HepG2 (cell line): Measurements from ENCODE around the gene SLFNL1. TPM values are rescaled to one million over a fixed set of nuclear protein-coding genes. Genes with fewer than 3 reads are reported as not detected.

Source experiments
- ATF5 ChIP-seq: sonication (generic); formaldehyde crosslinking; IDR thresholded peaks from 2 replicates; pipeline ENCODE4 v1.4.0; 2020; ENCODE audit warnings: mild to moderate bottlenecking, low read depth, missing genetic modification reagents
- CBX1 ChIP-seq: IDR thresholded peaks from one replicate; pipeline ENCODE4 v1.6.1; 2016; ENCODE audit warnings: antibody characterized with exemption, low read depth
- CHD2 ChIP-seq: IDR thresholded peaks from 2 replicates; pipeline ENCODE4 v1.6.1; 2011; ENCODE audit warnings: low read depth, low read length, improper control_type of control experiment
- DBP ChIP-seq: sonication (generic); formaldehyde crosslinking; IDR thresholded peaks from 2 replicates; pipeline ENCODE4 v1.4.0; 2020; ENCODE audit warnings: missing genetic modification reagents; ENCODE audit errors: not compliant biosample characterization
- ETV6 ChIP-seq: sonication (generic); formaldehyde crosslinking; conservative IDR thresholded peaks from 2 replicates; pipeline ENCODE4 v1.4.0; 2020; ENCODE audit warnings: missing genetic modification reagents
- FOSL1 ChIP-seq: sonication (generic); formaldehyde crosslinking; IDR thresholded peaks from 2 replicates; pipeline ENCODE4 v1.9.0; 2021; ENCODE audit warnings: missing genetic modification reagents, borderline replicate concordance
- HES4 ChIP-seq: sonication (generic); formaldehyde crosslinking; IDR thresholded peaks from 2 replicates; pipeline ENCODE4 v1.9.0; 2021; ENCODE audit warnings: mild to moderate bottlenecking, missing genetic modification reagents, borderline replicate concordance
- KDM1A ChIP-seq: IDR thresholded peaks from 2 replicates; pipeline ENCODE4 v1.6.1; 2016; ENCODE audit warnings: missing compliant biosample characterization
- MAFK ChIP-seq, 2 experiments: IDR thresholded peaks in 1 of 2; conservative IDR thresholded peaks in 1 of 2; 2 replicates each; pipeline ENCODE4 v1.6.1; 2011; ENCODE audit warnings: improper control_type of control experiment in 2 of 2, low read length in 2 of 2
- SNAPC2 ChIP-seq: sonication (generic); formaldehyde crosslinking; IDR thresholded peaks from 2 replicates; pipeline ENCODE4 v1.8.1; 2022; ENCODE audit warnings: mild to moderate bottlenecking, missing genetic modification reagents
- SRSF9 ChIP-seq: fragments of 200-400 bp; formaldehyde crosslinking; IDR thresholded peaks from 2 replicates; pipeline ENCODE4 v1.6.1; 2018; ENCODE audit warnings: borderline replicate concordance, mild to moderate bottlenecking, low read depth, low read length; ENCODE audit not compliant: insufficient read depth, poor library complexity, severe bottlenecking
- SYNCRIP ChIP-seq: fragments of 200-400 bp; formaldehyde crosslinking; IDR thresholded peaks from 2 replicates; pipeline ENCODE4 v1.6.1; 2018; ENCODE audit warnings: mild to moderate bottlenecking, low read depth, low read length; ENCODE audit not compliant: insufficient read depth
- ZFYVE20 ChIP-seq: sonication (generic); formaldehyde crosslinking; IDR thresholded peaks from 2 replicates; pipeline ENCODE4 v1.8.0; 2023; ENCODE audit warnings: low read depth, mild to moderate bottlenecking, moderate library complexity, missing genetic modification reagents, borderline replicate concordance
- ZNF274 ChIP-seq: sonication (generic); formaldehyde crosslinking; IDR thresholded peaks from 2 replicates; pipeline ENCODE4 v1.5.1; 2020; ENCODE audit warnings: mild to moderate bottlenecking, missing genetic modification reagents
- ZNF292 ChIP-seq: sonication (generic); formaldehyde crosslinking; IDR thresholded peaks from 2 replicates; pipeline ENCODE4 v1.8.1; 2022; ENCODE audit warnings: mild to moderate bottlenecking, low read depth, missing genetic modification reagents, borderline replicate concordance
- ZNF670 ChIP-seq: sonication (generic); formaldehyde crosslinking; IDR thresholded peaks from 2 replicates; pipeline ENCODE4 v1.8.0; 2022; ENCODE audit warnings: mild to moderate bottlenecking, missing genetic modification reagents, borderline replicate concordance
- ZNF749 ChIP-seq: sonication (generic); formaldehyde crosslinking; IDR thresholded peaks from 2 replicates; pipeline ENCODE4 v1.8.0; 2022; ENCODE audit warnings: mild to moderate bottlenecking, missing genetic modification reagents, moderate library complexity, borderline replicate concordance
- ZNF792 ChIP-seq: IDR thresholded peaks from 2 replicates; pipeline ENCODE4 v1.6.1; 2016
- polyA plus RNA-seq, 8 experiments: library from polyadenylated mRNA; depleted of rRNA in 3 of 8; stranded (reverse) in 7 of 8; unstranded in 1 of 8; fragments of >200 nt; fragmentation: Illumina TruSeq in 4 of 8; extraction: Trizol in 4 of 8; gene quantifications; 2 replicates each; pipeline versions ENCODE4 v1.2.1 to v1.2.3, GENCODE V29; 2011 to 2016; ENCODE audit warnings: low read depth in 4 of 8, missing spikeins in 1 of 8, mixed read lengths in 1 of 8; ENCODE audit not compliant: insufficient read depth in 1 of 8
- total RNA-seq, 5 experiments: library from RNA; depleted of rRNA; stranded (reverse); fragments of >200 nt; fragmentation: Illumina TruSeq; extraction: Trizol; gene quantifications; 2 replicates each; pipeline ENCODE4 v1.2.3, GENCODE V29; 2016; ENCODE audit warnings: low read depth in 1 of 5
- TF ChIP-seq, protein P1 (sequence below): sonication (generic); formaldehyde crosslinking; IDR thresholded peaks from 2 replicates; pipeline ENCODE4 v1.4.0; 2020; ENCODE audit warnings: missing genetic modification reagents
- TF ChIP-seq, protein P2 (sequence below): IDR thresholded peaks from 2 replicates; pipeline ENCODE4 v1.6.1; 2012; ENCODE audit warnings: low read length, improper control_type of control experiment

The SLFNL1 gene
- total and polyA plus RNA-seq, 2 of the 13 experiments (the other 11 are each of a cell fraction or from before 2014, with no cell fraction given): 0.07 to 0.20 TPM

- TF ChIP-seq ATF5 (CRISPR knock-in tag): no peak
- TF ChIP-seq ZFYVE20 (CRISPR knock-in tag): peak; percentile 33; the same call in 1 of the 2 replicates
- TF ChIP-seq CBX1: no peak
- no peak; the same call in 1 of the 2 replicates for TF ChIP-seq KDM1A (CRISPR knock-in tag)
- no peak for TF ChIP-seq DBP (CRISPR knock-in tag)
- no peak for TF ChIP-seq MAFK (conservative IDR thresholded peaks at IDR 0.05 in 1 of 2, IDR thresholded peaks at IDR 0.05 in 1 of 2; ENCODE audit: low read length in 2 of 2)
- TF ChIP-seq FOSL1 (CRISPR knock-in tag): no peak
- no peak for TF ChIP-seq SYNCRIP
- TF ChIP-seq SRSF9: no peak
- TF ChIP-seq ETV6 (CRISPR knock-in tag): peak; percentile 51; the same call in 1 of the 2 replicates
- no peak for TF ChIP-seq ZNF792 (CRISPR knock-in tag)
- TF ChIP-seq, protein P1, sequence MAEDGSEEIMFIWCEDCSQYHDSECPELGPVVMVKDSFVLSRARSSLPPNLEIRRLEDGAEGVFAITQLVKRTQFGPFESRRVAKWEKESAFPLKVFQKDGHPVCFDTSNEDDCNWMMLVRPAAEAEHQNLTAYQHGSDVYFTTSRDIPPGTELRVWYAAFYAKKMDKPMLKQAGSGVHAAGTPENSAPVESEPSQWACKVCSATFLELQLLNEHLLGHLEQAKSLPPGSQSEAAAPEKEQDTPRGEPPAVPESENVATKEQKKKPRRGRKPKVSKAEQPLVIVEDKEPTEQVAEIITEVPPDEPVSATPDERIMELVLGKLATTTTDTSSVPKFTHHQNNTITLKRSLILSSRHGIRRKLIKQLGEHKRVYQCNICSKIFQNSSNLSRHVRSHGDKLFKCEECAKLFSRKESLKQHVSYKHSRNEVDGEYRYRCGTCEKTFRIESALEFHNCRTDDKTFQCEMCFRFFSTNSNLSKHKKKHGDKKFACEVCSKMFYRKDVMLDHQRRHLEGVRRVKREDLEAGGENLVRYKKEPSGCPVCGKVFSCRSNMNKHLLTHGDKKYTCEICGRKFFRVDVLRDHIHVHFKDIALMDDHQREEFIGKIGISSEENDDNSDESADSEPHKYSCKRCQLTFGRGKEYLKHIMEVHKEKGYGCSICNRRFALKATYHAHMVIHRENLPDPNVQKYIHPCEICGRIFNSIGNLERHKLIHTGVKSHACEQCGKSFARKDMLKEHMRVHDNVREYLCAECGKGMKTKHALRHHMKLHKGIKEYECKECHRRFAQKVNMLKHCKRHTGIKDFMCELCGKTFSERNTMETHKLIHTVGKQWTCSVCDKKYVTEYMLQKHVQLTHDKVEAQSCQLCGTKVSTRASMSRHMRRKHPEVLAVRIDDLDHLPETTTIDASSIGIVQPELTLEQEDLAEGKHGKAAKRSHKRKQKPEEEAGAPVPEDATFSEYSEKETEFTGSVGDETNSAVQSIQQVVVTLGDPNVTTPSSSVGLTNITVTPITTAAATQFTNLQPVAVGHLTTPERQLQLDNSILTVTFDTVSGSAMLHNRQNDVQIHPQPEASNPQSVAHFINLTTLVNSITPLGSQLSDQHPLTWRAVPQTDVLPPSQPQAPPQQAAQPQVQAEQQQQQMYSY (CRISPR knock-in tag): no peak; the same call in 1 of the 2 replicates
- TF ChIP-seq ZNF274 (CRISPR knock-in tag): 0 out of 2 replicates have a peak, but pooled peaks have one; percentile 39
- peak; percentile 78; the same call in 1 of the 2 replicates for TF ChIP-seq ZNF749 (CRISPR knock-in tag)
- peak; percentile 37; the same call in 1 of the 2 replicates for TF ChIP-seq CHD2
- TF ChIP-seq ZNF292: no peak
- TF ChIP-seq, protein P2, sequence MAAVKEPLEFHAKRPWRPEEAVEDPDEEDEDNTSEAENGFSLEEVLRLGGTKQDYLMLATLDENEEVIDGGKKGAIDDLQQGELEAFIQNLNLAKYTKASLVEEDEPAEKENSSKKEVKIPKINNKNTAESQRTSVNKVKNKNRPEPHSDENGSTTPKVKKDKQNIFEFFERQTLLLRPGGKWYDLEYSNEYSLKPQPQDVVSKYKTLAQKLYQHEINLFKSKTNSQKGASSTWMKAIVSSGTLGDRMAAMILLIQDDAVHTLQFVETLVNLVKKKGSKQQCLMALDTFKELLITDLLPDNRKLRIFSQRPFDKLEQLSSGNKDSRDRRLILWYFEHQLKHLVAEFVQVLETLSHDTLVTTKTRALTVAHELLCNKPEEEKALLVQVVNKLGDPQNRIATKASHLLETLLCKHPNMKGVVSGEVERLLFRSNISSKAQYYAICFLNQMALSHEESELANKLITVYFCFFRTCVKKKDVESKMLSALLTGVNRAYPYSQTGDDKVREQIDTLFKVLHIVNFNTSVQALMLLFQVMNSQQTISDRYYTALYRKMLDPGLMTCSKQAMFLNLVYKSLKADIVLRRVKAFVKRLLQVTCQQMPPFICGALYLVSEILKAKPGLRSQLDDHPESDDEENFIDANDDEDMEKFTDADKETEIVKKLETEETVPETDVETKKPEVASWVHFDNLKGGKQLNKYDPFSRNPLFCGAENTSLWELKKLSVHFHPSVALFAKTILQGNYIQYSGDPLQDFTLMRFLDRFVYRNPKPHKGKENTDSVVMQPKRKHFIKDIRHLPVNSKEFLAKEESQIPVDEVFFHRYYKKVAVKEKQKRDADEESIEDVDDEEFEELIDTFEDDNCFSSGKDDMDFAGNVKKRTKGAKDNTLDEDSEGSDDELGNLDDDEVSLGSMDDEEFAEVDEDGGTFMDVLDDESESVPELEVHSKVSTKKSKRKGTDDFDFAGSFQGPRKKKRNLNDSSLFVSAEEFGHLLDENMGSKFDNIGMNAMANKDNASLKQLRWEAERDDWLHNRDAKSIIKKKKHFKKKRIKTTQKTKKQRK: no peak
- peak; percentile 64; the same call in 1 of the 2 replicates for TF ChIP-seq HES4
- TF ChIP-seq SNAPC2 (CRISPR knock-in tag): peak; percentile 48; the same call in 1 of the 2 replicates
- TF ChIP-seq ZNF670 (CRISPR knock-in tag): no peak
Observed at GRCh38 chr1:40979241-40980067, 42.1 kb downstream of the SLFNL1 start, which contains the start of gene CTPS1 (continued).
